ENCODE results near the gene LYPD6. TPM values are rescaled to one million over a fixed set of nuclear protein-coding genes. Genes with fewer than 3 reads are reported as not detected.

Gene LYPD6
- total RNA-seq, 1 donor, result under 0.01 TPM

GRCh38 chr2:149473068-149473467 is 142.7 kb downstream of the LYPD6 start:
- Histone ChIP-seq H3K36me3 (ENCODE audit: insufficient read depth, low read length) (no peaks in the 10 kb centered on the region), H3K4me2 (ENCODE audit: insufficient read depth, low read length) (no peak overlapping the region), H3K4me3 (ENCODE audit: insufficient read depth, low read length) (no peak overlapping the region), H3K4me1 (ENCODE audit: insufficient read depth, low read length) (no peaks in the 10 kb centered on the region), H2AFZ (ENCODE audit: low read length) (no peak overlapping the region), H4K20me1 (ENCODE audit: insufficient read depth, low read length) (no peaks in the 10 kb centered on the region), H3K27me3 (ENCODE audit: insufficient read depth, low read length) (no peaks in the 10 kb centered on the region), H3K27ac (ENCODE audit: low read depth, low read length) (no peak overlapping the region), H3K79me2 (ENCODE audit: insufficient read depth, low read length) (no peaks in the 10 kb centered on the region), H3K9me3 (ENCODE audit: low read depth, low read length) (no peaks in the 10 kb centered on the region)
- TF ChIP-seq CTCF (IDR thresholded peaks at IDR 0.05; ENCODE audit: extremely low read depth, low read depth, low read length), result no peak
- no peak for DNase-seq (ENCODE audit: insufficient read length, low spot score, missing footprints)

GRCh38 chr2:149473521-149473920 is 143.1 kb downstream of the LYPD6 start:
- no peaks in the 10 kb centered on the region for H3K27me3 ChIP-seq (ENCODE audit: insufficient read depth, low read length)
- DNase-seq (ENCODE audit: insufficient read length, low spot score, missing footprints), result no peak
- no peaks in the 10 kb centered on the region for H4K20me1 ChIP-seq (ENCODE audit: insufficient read depth, low read length)

GRCh38 chr2:149483004-149483605 is 152.7 kb downstream of the LYPD6 start:
- Histone ChIP-seq H3K27ac (ENCODE audit: low read depth, low read length) (no peak overlapping the region), H3K4me1 (ENCODE audit: insufficient read depth, low read length) (no peaks in the 10 kb centered on the region), H2AFZ (ENCODE audit: low read length) (no peak overlapping the region), H3K4me3 (ENCODE audit: insufficient read depth, low read length) (no peak overlapping the region), H3K4me2 (ENCODE audit: insufficient read depth, low read length) (no peak overlapping the region), H3K9me3 (ENCODE audit: low read depth, low read length) (no peaks in the 10 kb centered on the region), H4K20me1 (ENCODE audit: insufficient read depth, low read length) (no peaks in the 10 kb centered on the region), H3K36me3 (ENCODE audit: insufficient read depth, low read length) (no peaks in the 10 kb centered on the region), H3K79me2 (ENCODE audit: insufficient read depth, low read length) (no peaks in the 10 kb centered on the region), H3K27me3 (ENCODE audit: insufficient read depth, low read length) (no peaks in the 10 kb centered on the region)
- TF ChIP-seq CTCF (IDR thresholded peaks at IDR 0.05; ENCODE audit: extremely low read depth, low read depth, low read length), result no peak
- no peak for DNase-seq (ENCODE audit: insufficient read length, low spot score, missing footprints)

More at GRCh38 chr2:149473521-149473920, 143.1 kb downstream of the LYPD6 start:
- TF ChIP-seq CTCF (IDR thresholded peaks at IDR 0.05; ENCODE audit: extremely low read depth, low read depth, low read length), result no peak
- no peak overlapping the region for H3K4me2 ChIP-seq (ENCODE audit: insufficient read depth, low read length)
- no peak overlapping the region for H2AFZ ChIP-seq (ENCODE audit: low read length)
- H3K79me2 ChIP-seq (ENCODE audit: insufficient read depth, low read length), result no peaks in the 10 kb centered on the region
- no peak overlapping the region for H3K27ac ChIP-seq (ENCODE audit: low read depth, low read length)
- H3K36me3 ChIP-seq (ENCODE audit: insufficient read depth, low read length), result no peaks in the 10 kb centered on the region
- H3K4me3 ChIP-seq (ENCODE audit: insufficient read depth, low read length), result no peak overlapping the region
- H3K4me1 ChIP-seq (ENCODE audit: insufficient read depth, low read length), result no peaks in the 10 kb centered on the region
- no peaks in the 10 kb centered on the region for H3K9me3 ChIP-seq (ENCODE audit: low read depth, low read length)

GRCh38 chr2:149486664-149487063 is 156.3 kb downstream of the LYPD6 start:
- Histone ChIP-seq H3K79me2 (ENCODE audit: insufficient read depth, low read length) (no peaks in the 10 kb centered on the region), H3K4me3 (ENCODE audit: insufficient read depth, low read length) (no peak overlapping the region), H3K4me2 (ENCODE audit: insufficient read depth, low read length) (no peak overlapping the region), H3K9me3 (ENCODE audit: low read depth, low read length) (no peaks in the 10 kb centered on the region), H3K27ac (ENCODE audit: low read depth, low read length) (no peak overlapping the region), H3K27me3 (ENCODE audit: insufficient read depth, low read length) (peaks cover 3% of the 10 kb centered on the region), H3K4me1 (ENCODE audit: insufficient read depth, low read length) (no peaks in the 10 kb centered on the region), H3K36me3 (ENCODE audit: insufficient read depth, low read length) (no peaks in the 10 kb centered on the region), H4K20me1 (ENCODE audit: insufficient read depth, low read length) (no peaks in the 10 kb centered on the region), H2AFZ (ENCODE audit: low read length) (no peak overlapping the region)
- TF ChIP-seq CTCF (IDR thresholded peaks at IDR 0.05; ENCODE audit: extremely low read depth, low read depth, low read length), result no peak
- no peak for DNase-seq (ENCODE audit: insufficient read length, low spot score, missing footprints)
